ENCODE data around the gene ATG2B. TPM values are rescaled to one million over a fixed set of nuclear protein-coding genes. Genes with fewer than 3 reads are reported as not detected.

The ATG2B gene
- total and polyA plus RNA-seq, 2 donors (not counting 1 experiment from before 2014, with no cell fraction given), result 15.0 to 30.9 TPM

GRCh38 chr14:96385385-96385784 is 22.2 kb upstream of the ATG2B start:
- H3K4me2 ChIP-seq (ENCODE audit: extremely low read depth, insufficient read depth, low read length), result no peak overlapping the region
- H3K9ac ChIP-seq (ENCODE audit: insufficient read depth, low read length), result no peak overlapping the region
- H3K36me3 ChIP-seq (ENCODE audit: control insufficient read depth, insufficient read depth, low read length), result no peaks in the 10 kb centered on the region
- no peak overlapping the region for H3K4me3 ChIP-seq (replicated peaks in 1 of 4; ENCODE audit: control extremely low read depth in 1 of 4, insufficient read depth in 1 of 4, low read depth in 3 of 4, low read length in 4 of 4)
- TF ChIP-seq EZH2 (IDR thresholded peaks at IDR 0.05; ENCODE audit: low read length, missing control alignments) (no peak), CTCF (conservative IDR thresholded peaks at IDR 0.05 in 1 of 2, IDR thresholded peaks at IDR 0.05 in 1 of 2; ENCODE audit: low read depth in 1 of 2, low read length in 2 of 2) (no peak)
- no peaks in the 10 kb centered on the region for H4K20me1 ChIP-seq (ENCODE audit: control insufficient read depth, extremely low read depth, insufficient read depth, low read length)
- H3K27me3 ChIP-seq (ENCODE audit: control insufficient read depth, insufficient read depth, low read length), result no peaks in the 10 kb centered on the region
- no peaks in the 10 kb centered on the region for H3K9me3 ChIP-seq (ENCODE audit: control insufficient read depth, insufficient read depth, low read depth, low read length)
- no peaks in the 10 kb centered on the region for H3K79me2 ChIP-seq (ENCODE audit: control insufficient read depth, insufficient read depth, low read length)
- H3K27ac ChIP-seq (ENCODE audit: insufficient read depth, low read length), result no peak overlapping the region
- H2AFZ ChIP-seq (ENCODE audit: low read length), result no peak overlapping the region
- no peaks in the 10 kb centered on the region for H3K4me1 ChIP-seq (ENCODE audit: control insufficient read depth, extremely low read depth, insufficient read depth, low read length)
- DNase-seq (ENCODE audit: low read depth in 2 of 2), result no peak

- no peak for DNase-seq (ENCODE audit: low read depth in 2 of 2)
- Histone ChIP-seq H3K27ac (ENCODE audit: insufficient read depth, low read length) (no peak overlapping the region), H3K9ac (ENCODE audit: insufficient read depth, low read length) (no peak overlapping the region), H4K20me1 (ENCODE audit: control insufficient read depth, extremely low read depth, insufficient read depth, low read length) (no peaks in the 10 kb centered on the region), H3K27me3 (ENCODE audit: control insufficient read depth, insufficient read depth, low read length) (no peaks in the 10 kb centered on the region), H2AFZ (ENCODE audit: low read length) (no peak overlapping the region), H3K9me3 (ENCODE audit: control insufficient read depth, insufficient read depth, low read depth, low read length) (no peaks in the 10 kb centered on the region), H3K4me1 (ENCODE audit: control insufficient read depth, extremely low read depth, insufficient read depth, low read length) (no peaks in the 10 kb centered on the region), H3K4me2 (ENCODE audit: extremely low read depth, insufficient read depth, low read length) (no peak overlapping the region), H3K36me3 (ENCODE audit: control insufficient read depth, insufficient read depth, low read length) (no peaks in the 10 kb centered on the region), H3K79me2 (ENCODE audit: control insufficient read depth, insufficient read depth, low read length) (no peaks in the 10 kb centered on the region), H3K4me3 (replicated peaks in 1 of 4; ENCODE audit: control extremely low read depth in 1 of 4, insufficient read depth in 1 of 4, low read depth in 3 of 4, low read length in 4 of 4) (no peak overlapping the region)
- TF ChIP-seq EZH2 (IDR thresholded peaks at IDR 0.05; ENCODE audit: low read length, missing control alignments), result no peak
- TF ChIP-seq CTCF (conservative IDR thresholded peaks at IDR 0.05 in 1 of 2, IDR thresholded peaks at IDR 0.05 in 1 of 2; ENCODE audit: low read depth in 1 of 2, low read length in 2 of 2), result no peak
These were observed 21.6 kb upstream of the ATG2B start for GRCh38 chr14:96384740-96385139.

GRCh38 chr14:96384053-96384452 is 20.9 kb upstream of the ATG2B start:
- H3K79me2 ChIP-seq (ENCODE audit: control insufficient read depth, insufficient read depth, low read length), result no peaks in the 10 kb centered on the region
- H3K27me3 ChIP-seq (ENCODE audit: control insufficient read depth, insufficient read depth, low read length), result no peaks in the 10 kb centered on the region
- no peak overlapping the region for H3K9ac ChIP-seq (ENCODE audit: insufficient read depth, low read length)
- no peak overlapping the region for H3K27ac ChIP-seq (ENCODE audit: insufficient read depth, low read length)
- no peak overlapping the region for H3K4me3 ChIP-seq (replicated peaks in 1 of 4; ENCODE audit: control extremely low read depth in 1 of 4, insufficient read depth in 1 of 4, low read depth in 3 of 4, low read length in 4 of 4)
- no peaks in the 10 kb centered on the region for H3K36me3 ChIP-seq (ENCODE audit: control insufficient read depth, insufficient read depth, low read length)
- H3K9me3 ChIP-seq (ENCODE audit: control insufficient read depth, insufficient read depth, low read depth, low read length), result no peaks in the 10 kb centered on the region
- H4K20me1 ChIP-seq (ENCODE audit: control insufficient read depth, extremely low read depth, insufficient read depth, low read length), result no peaks in the 10 kb centered on the region
- no peak for DNase-seq (ENCODE audit: low read depth in 2 of 2)
- no peak overlapping the region for H3K4me2 ChIP-seq (ENCODE audit: extremely low read depth, insufficient read depth, low read length)
- H2AFZ ChIP-seq (ENCODE audit: low read length), result no peak overlapping the region
- no peak for TF ChIP-seq CTCF (conservative IDR thresholded peaks at IDR 0.05 in 1 of 2, IDR thresholded peaks at IDR 0.05 in 1 of 2; ENCODE audit: low read depth in 1 of 2, low read length in 2 of 2)
- no peaks in the 10 kb centered on the region for H3K4me1 ChIP-seq (ENCODE audit: control insufficient read depth, extremely low read depth, insufficient read depth, low read length)
